Mucosa of rectum (tissue), 2 donors: ENCODE data around the gene ZNF629.

Source experiments
- H3K27ac ChIP-seq, 2 donors: one replicate each; pipeline ENCODE4 v1.7.0; 2013; ENCODE audit warnings: inconsistent platforms in 2 of 2, low read depth in 2 of 2, low read length in 2 of 2
- H3K27me3 ChIP-seq, 2 donors: one replicate each; pipeline ENCODE4 v1.7.0; 2013; ENCODE audit warnings: low read length in 2 of 2; ENCODE audit not compliant: control insufficient read depth in 2 of 2, insufficient read depth in 2 of 2
- H3K36me3 ChIP-seq, 2 donors: one replicate each; pipeline ENCODE4 v1.7.0; 2013; ENCODE audit warnings: low read length in 2 of 2; ENCODE audit not compliant: control insufficient read depth in 2 of 2, insufficient read depth in 2 of 2
- H3K4me1 ChIP-seq, 2 donors: one replicate each; pipeline ENCODE4 v1.7.0; 2013; ENCODE audit warnings: low read length in 2 of 2, mild to moderate bottlenecking in 1 of 2; ENCODE audit not compliant: control insufficient read depth in 2 of 2, insufficient read depth in 2 of 2
- H3K4me3 ChIP-seq, 2 donors: one replicate each; pipeline ENCODE4 v1.7.0; 2013; ENCODE audit warnings: low read length in 2 of 2
- H3K9ac ChIP-seq, 2 donors: one replicate each; pipeline ENCODE4 v1.7.0; 2013; ENCODE audit warnings: low read length in 2 of 2, low read depth in 1 of 2, mild to moderate bottlenecking in 1 of 2
- H3K9me3 ChIP-seq, 2 donors: one replicate each; pipeline ENCODE4 v1.7.0; 2013; ENCODE audit warnings: low read length in 2 of 2; ENCODE audit not compliant: control insufficient read depth in 2 of 2
- donor health status: healthy.
- donor health status: Normal muscosa, but diverticular disease.

ZNF629 gene

DNA sequence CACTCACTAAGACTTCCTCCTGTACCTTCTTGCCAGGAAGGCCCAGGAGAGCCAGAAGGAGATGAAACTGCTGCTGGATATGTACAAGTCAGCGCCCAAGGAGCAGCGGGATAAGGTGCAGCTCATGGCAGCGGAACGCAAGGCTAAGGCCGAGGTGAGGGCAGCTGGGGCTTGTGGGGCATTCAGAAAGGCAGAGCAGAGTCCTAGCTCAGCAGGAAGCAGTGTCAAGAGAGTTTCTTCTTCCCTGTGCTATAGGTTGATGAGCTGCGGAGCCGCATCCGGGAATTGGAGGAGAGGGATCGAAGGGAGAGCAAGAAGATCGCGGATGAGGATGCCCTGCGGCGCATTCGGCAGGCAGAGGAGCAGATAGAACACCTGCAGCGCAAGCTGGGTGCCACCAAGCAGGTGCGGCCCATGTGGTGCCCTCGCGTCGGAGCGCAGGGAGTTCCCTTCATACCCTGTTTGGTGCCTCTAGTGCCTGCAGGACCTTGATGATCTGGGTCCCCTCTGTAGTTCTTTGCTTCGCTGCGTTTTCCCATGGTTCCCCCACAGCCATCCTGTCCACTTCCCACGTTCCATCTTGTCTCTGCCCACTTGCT lies 18.3 kb downstream of the ZNF629 start:
- Histone ChIP-seq H3K36me3 (peaks cover 83 to 92% of the 10 kb centered on the region in 2 donors), H3K4me1 (peaks cover 0 to under 1% of the 10 kb centered on the region in 2 donors), H3K9me3 (no peaks in the 10 kb centered on the region), H3K9ac (no peak overlapping the region), H3K27me3 (no peaks in the 10 kb centered on the region), H3K27ac (no peak overlapping the region), H3K4me3 (no peak overlapping the region)

GRCh38 chr16:30767767-30768465 lies 19.1 kb downstream of the ZNF629 start:
- Histone ChIP-seq H3K4me1 (peaks cover 6 to 8% of the 10 kb centered on the region in 2 donors), H3K4me3 (no peak overlapping the region), H3K36me3 (peaks cover 81 to 91% of the 10 kb centered on the region in 2 donors)

GRCh38 chr16:30766933-30767284 lies 20.1 kb downstream of the ZNF629 start:
- Histone ChIP-seq H3K36me3 (peaks cover 71 to 81% of the 10 kb centered on the region in 2 donors), H3K4me1 (peaks cover 11 to 13% of the 10 kb centered on the region in 2 donors), H3K27ac (no peak overlapping the region), H3K9ac (no peak overlapping the region), H3K27me3 (no peaks in the 10 kb centered on the region), H3K9me3 (no peaks in the 10 kb centered on the region), H3K4me3 (no peak overlapping the region)

More at GRCh38 chr16:30767767-30768465, 19.1 kb downstream of the ZNF629 start:
- Histone ChIP-seq H3K27ac (no peak overlapping the region), H3K27me3 (no peaks in the 10 kb centered on the region), H3K9me3 (no peaks in the 10 kb centered on the region), H3K9ac (no peak overlapping the region)

DNA sequence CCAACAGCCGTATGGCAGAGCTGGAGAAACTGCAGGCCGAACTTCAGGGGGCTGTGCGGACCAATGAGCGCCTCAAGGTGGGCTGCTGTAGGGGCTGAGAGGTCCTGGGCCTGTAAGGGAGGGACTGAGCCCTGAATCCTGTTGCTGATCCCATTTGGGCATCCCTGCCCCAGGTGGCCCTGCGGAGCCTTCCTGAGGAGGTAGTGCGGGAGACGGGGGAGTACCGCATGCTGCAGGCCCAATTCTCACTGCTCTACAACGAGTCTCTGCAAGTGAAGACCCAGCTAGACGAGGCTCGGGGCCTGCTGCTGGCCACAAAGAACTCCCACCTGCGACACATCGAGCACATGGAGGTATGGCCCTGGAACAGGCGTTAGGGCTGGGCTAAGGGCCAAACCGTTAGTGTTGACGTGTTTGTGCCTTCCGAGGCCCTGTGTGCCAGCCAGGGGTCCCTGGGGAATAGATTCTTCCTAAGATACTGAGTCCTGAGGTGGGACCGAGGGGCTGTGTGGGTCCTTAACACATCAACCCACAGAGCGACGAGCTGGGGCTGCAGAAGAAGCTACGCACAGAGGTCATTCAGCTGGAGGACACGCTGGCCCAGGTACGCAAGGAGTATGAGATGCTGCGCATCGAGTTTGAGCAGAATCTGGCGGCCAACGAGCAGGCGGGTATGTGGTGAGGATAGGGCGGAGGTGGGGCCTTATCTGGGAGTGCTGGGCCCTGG lies 20.6 kb downstream of the ZNF629 start:
- Histone ChIP-seq H3K9ac (no peak overlapping the region), H3K9me3 (no peaks in the 10 kb centered on the region), H3K4me3 (no peak overlapping the region), H3K27ac (no peak overlapping the region), H3K4me1 (peaks cover 13 to 18% of the 10 kb centered on the region in 2 donors), H3K36me3 (peaks cover 66 to 75% of the 10 kb centered on the region in 2 donors), H3K27me3 (no peaks in the 10 kb centered on the region)

- Histone ChIP-seq H3K36me3 (peaks cover 61 to 65% of the 10 kb centered on the region in 2 donors), H3K9ac (no peak overlapping the region), H3K4me1 (peaks cover 24 to 26% of the 10 kb centered on the region in 2 donors)
Measured at GRCh38 chr16:30764816-30765465, 22.1 kb downstream of the ZNF629 start.

GRCh38 chr16:30764086-30764485 lies 22.9 kb downstream of the ZNF629 start:
- Histone ChIP-seq H3K9me3 (no peaks in the 10 kb centered on the region), H3K9ac (no peak overlapping the region), H3K27ac (no peak overlapping the region), H3K27me3 (no peaks in the 10 kb centered on the region), H3K4me3 (no peak overlapping the region), H3K4me1 (peaks cover 24 to 26% of the 10 kb centered on the region in 2 donors), H3K36me3 (peaks cover 54 to 57% of the 10 kb centered on the region in 2 donors)

More at GRCh38 chr16:30764816-30765465, 22.1 kb downstream of the ZNF629 start:
- Histone ChIP-seq H3K27me3 (no peaks in the 10 kb centered on the region), H3K27ac (no peak overlapping the region), H3K9me3 (no peaks in the 10 kb centered on the region), H3K4me3 (no peak overlapping the region)

DNA sequence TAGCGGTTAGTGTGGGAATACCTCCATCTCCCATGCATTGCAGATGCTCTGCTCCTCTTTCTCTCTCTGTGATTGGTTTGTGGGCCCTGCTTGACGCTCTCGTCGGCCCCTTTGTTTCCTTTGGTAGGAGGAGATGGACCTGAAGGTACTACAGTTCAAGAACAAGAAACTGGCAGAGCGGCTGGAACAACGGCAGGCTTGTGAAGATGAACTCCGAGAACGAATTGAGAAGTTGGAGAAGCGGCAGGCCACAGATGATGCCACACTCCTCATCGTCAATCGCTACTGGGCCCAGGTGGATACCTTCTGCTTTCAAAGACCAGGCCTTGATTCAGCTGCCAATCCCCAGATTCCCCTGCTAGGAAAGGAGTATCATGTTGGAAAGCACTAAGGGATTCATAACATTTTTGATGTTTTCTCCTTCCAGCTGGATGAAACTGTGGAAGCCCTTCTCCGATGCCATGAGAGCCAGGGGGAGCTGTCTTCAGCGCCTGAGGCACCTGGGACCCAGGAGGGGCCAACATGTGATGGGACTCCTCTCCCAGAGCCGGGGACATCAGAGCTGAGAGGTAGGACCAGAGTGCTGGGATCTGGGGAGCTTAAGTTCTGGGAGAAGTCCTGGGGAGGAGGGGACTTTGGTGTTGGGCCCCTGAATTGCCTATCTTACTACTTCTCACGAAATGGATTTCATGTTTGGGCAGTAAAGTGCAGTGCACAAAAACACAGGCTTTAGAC lies 23.8 kb downstream of the ZNF629 start:
- no peaks in the 10 kb centered on the region for H3K27me3 ChIP-seq
- no peak overlapping the region for H3K27ac ChIP-seq
- peaks cover 24 to 26% of the 10 kb centered on the region in 2 donors for H3K4me1 ChIP-seq
- H3K9me3 ChIP-seq = no peaks in the 10 kb centered on the region
- peak overlapping the region; percentile 79 to 97 for H3K9ac ChIP-seq
- peak overlapping the region; percentile 84 to 99 for H3K4me3 ChIP-seq
- H3K36me3 ChIP-seq = peaks cover 45 to 47% of the 10 kb centered on the region in 2 donors

DNA sequence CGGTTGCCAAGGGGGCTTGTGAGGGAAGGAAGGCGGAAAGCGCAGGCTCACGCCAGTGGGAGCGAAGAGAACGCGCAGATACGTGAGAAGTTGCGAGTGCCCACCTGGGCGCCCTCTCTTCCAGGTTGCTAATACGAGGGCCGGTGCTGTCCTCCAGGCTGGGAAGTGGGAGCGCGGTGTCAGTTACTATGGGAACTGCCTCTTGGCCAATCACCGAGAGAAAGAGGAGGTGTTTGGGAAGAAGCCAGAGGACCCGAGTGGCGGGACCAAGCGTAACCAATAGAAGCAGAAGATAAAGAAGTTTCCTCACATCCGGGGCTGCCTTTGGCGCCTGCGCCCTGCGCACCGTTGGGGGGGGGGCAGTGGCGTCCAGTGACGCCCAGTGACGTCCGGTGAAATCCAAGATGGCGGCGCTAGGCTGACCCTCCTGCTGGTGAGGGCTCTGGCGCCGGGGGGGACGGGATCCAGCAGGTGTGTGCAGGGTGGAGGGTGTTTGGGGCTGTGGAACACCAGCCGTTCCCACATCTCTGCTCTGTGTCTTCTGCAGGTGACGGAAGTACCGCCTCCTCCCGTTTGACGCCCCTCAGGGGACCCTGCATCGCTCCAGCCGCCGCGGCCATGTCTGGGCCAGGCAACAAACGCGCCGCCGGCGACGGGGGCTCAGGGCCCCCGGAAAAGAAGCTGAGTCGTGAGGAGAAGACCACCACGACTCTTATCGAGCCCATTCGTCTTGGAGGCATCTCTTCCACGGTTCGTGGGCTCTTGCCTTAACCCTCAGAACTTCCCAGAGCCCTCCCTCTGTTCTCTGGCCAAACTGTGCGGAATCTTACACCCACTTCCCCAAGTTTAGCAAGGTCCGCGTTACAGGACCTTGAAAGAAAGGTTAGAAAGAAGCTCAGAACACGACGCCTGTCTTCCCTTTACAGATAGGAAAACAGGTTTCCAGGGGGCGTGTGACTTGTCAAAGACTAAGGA lies 24.8 kb downstream of the ZNF629 start, which contains the start of the genes CFAP119 and RNF40:
Gene CFAP119 (minus strand): TSS at position 135 of the 975 bp plus-strand sequence. CDS start 314 bp downstream, outside the sequence.
Gene RNF40 (plus strand): TSS at position 395 of the 975 bp plus-strand sequence. CDS start 224 bp downstream, at position 619.
- peaks cover 24 to 26% of the 10 kb centered on the region in 2 donors for H3K4me1 ChIP-seq
- peak within 1 kb of the TSS; percentile 68 to 82 for H3K27ac ChIP-seq
- H3K36me3 ChIP-seq = peaks cover 40 to 41% of the 10 kb centered on the region in 2 donors
- H3K27me3 ChIP-seq = no peaks in the 10 kb centered on the region
- H3K9me3 ChIP-seq = no peaks in the 10 kb centered on the region
- H3K4me3 ChIP-seq = peak within 1 kb of the TSS; percentile 84 to 99
- peak within 1 kb of the TSS; percentile 79 to 97 for H3K9ac ChIP-seq
